ENCODE measurements around the gene PTPRU.

PTPRU gene

GRCh38 chr1:29364101-29364678 lies 127.9 kb downstream of the PTPRU start:
- Mint-ChIP-seq H3K4me3 (no peak overlapping the region), H3K36me3 (ENCODE audit: low read depth) (no peaks in the 10 kb centered on the region), H3K9me3 (no peaks in the 10 kb centered on the region), H3K4me1 (no peaks in the 10 kb centered on the region), H3K27ac (no peak overlapping the region), H3K27me3 (peaks cover 20% of the 10 kb centered on the region)
- no peak for DNase-seq
- ATAC-seq, result no peak

- Mint-ChIP-seq H3K27me3 (peaks cover 15% of the 10 kb centered on the region), H3K9me3 (no peaks in the 10 kb centered on the region), H3K27ac (no peak overlapping the region), H3K36me3 (ENCODE audit: low read depth) (no peaks in the 10 kb centered on the region), H3K4me3 (no peak overlapping the region), H3K4me1 (no peaks in the 10 kb centered on the region)
- DNase-seq, result no peak
- no peak for ATAC-seq
Measured at GRCh38 chr1:29365906-29366670, 129.8 kb downstream of the PTPRU start.

GRCh38 chr1:29368936-29369932 lies 132.9 kb downstream of the PTPRU start:
- peaks cover 27% of the 10 kb centered on the region for H3K27me3 Mint-ChIP-seq
- no peak for ATAC-seq

GRCh38 chr1:29370067-29370466 lies 133.7 kb downstream of the PTPRU start:
- ATAC-seq, result no peak
- Mint-ChIP-seq H3K27me3 (peaks cover 30% of the 10 kb centered on the region), H3K27ac (no peak overlapping the region), H3K4me1 (no peaks in the 10 kb centered on the region), H3K9me3 (peaks cover 5% of the 10 kb centered on the region), H3K36me3 (ENCODE audit: low read depth) (no peaks in the 10 kb centered on the region), H3K4me3 (no peak overlapping the region)
- no peak for DNase-seq

More at GRCh38 chr1:29368936-29369932, 132.9 kb downstream of the PTPRU start:
- Mint-ChIP-seq H3K4me3 (no peak overlapping the region), H3K4me1 (no peaks in the 10 kb centered on the region), H3K27ac (no peak overlapping the region), H3K36me3 (ENCODE audit: low read depth) (no peaks in the 10 kb centered on the region), H3K9me3 (no peaks in the 10 kb centered on the region)
- DNase-seq, result no peak

GRCh38 chr1:29371332-29371731 lies 135.0 kb downstream of the PTPRU start:
- peaks cover 2% of the 10 kb centered on the region for H3K36me3 Mint-ChIP-seq (ENCODE audit: low read depth)
- no peak for ATAC-seq
- H3K27me3 Mint-ChIP-seq, result peaks cover 37% of the 10 kb centered on the region

GRCh38 chr1:29372108-29372507 lies 135.8 kb downstream of the PTPRU start:
- Mint-ChIP-seq H3K9me3 (peaks cover 19% of the 10 kb centered on the region), H3K4me3 (no peak overlapping the region), H3K36me3 (ENCODE audit: low read depth) (peaks cover 2% of the 10 kb centered on the region), H3K27me3 (peaks cover 42% of the 10 kb centered on the region), H3K4me1 (no peaks in the 10 kb centered on the region), H3K27ac (no peak overlapping the region)
- ATAC-seq (no peak), DNase-seq (no peak)

More at GRCh38 chr1:29371332-29371731, 135.0 kb downstream of the PTPRU start:
- H3K4me3 Mint-ChIP-seq, result no peak overlapping the region
- no peaks in the 10 kb centered on the region for H3K4me1 Mint-ChIP-seq
- peaks cover 15% of the 10 kb centered on the region for H3K9me3 Mint-ChIP-seq
- no peak for DNase-seq
- no peak overlapping the region for H3K27ac Mint-ChIP-seq
